Activated CD4-positive, alpha-beta T cell treated with anti-CD3 and anti-CD28 coated beads for 4 hours (primary cell): ENCODE measurements around the gene CRKL.

ENCODE experiments used
- DNase-seq, 2 donors: peaks; one replicate each; pipeline ENCODE4 v3.0.0-alpha.2; 2020

Gene CRKL

GRCh38 chr22:20983081-20983771 is 66.0 kb downstream of the CRKL start:
- DNase-seq: no peak

- DNase-seq: no peak
Measured at GRCh38 chr22:20985720-20986119, 68.5 kb downstream of the CRKL start.

- DNase-seq: no peak
Measured at GRCh38 chr22:20986365-20986764, 69.2 kb downstream of the CRKL start.

DNA sequence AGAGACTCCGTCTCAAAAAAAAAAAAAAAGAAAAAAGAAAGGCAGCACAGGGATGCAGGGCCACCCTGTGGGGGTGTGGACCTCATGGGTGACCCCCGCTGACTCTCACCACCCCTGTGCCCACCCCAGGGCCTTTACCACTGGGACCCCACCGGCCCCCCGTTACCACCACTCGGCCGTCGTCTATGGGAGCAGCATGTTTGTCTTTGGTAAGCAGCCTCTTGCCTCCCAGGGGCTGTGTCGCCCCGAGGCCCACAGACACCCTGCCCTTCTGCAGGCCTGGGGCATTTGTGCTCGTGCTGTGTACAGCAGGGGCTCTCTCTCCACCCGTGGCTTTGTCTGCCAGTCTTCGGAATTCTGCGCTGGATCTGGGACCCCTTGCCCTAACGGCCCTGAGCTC is 70.2 kb downstream of the CRKL start:
- no peak for DNase-seq

DNA sequence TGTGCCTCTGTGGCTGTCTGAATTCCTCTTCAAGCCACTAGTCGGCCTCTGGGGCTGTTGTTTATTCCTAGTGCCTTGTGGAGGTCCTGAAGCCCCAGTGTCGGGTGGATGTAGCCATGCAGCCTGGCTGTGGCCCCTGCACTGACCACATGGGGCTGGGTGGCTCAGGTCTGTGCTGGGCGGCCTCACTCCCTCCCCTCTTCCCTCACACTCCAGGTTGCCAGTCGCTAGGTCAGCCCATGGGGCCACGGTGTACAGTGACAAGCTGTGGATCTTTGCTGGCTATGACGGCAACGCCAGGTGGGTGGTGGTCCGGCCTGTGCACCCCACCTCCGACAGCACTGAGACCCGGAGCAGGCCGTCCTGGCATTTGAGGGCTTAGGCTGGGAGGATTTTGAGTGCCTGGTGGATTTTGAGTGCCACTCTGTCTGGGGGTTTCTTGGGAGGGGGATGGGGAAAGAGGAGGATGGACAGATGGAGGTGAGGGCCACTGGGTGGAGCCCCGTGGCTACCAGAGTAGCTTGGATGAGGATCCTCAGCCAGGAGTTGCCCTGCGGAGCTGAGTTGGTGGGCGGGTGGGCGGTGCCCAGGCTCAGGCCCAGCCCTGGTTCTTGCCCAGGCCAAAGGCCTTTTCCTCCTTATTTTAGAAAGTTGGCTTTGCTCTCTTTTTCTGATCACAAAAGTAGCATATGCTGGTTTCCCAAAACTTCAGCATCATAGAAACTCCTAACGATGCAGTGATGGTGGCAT is 71.5 kb downstream of the CRKL start:
- DNase-seq: no peak

- DNase-seq: no peak
Measured at GRCh38 chr22:20989323-20990138, 72.3 kb downstream of the CRKL start.

DNA sequence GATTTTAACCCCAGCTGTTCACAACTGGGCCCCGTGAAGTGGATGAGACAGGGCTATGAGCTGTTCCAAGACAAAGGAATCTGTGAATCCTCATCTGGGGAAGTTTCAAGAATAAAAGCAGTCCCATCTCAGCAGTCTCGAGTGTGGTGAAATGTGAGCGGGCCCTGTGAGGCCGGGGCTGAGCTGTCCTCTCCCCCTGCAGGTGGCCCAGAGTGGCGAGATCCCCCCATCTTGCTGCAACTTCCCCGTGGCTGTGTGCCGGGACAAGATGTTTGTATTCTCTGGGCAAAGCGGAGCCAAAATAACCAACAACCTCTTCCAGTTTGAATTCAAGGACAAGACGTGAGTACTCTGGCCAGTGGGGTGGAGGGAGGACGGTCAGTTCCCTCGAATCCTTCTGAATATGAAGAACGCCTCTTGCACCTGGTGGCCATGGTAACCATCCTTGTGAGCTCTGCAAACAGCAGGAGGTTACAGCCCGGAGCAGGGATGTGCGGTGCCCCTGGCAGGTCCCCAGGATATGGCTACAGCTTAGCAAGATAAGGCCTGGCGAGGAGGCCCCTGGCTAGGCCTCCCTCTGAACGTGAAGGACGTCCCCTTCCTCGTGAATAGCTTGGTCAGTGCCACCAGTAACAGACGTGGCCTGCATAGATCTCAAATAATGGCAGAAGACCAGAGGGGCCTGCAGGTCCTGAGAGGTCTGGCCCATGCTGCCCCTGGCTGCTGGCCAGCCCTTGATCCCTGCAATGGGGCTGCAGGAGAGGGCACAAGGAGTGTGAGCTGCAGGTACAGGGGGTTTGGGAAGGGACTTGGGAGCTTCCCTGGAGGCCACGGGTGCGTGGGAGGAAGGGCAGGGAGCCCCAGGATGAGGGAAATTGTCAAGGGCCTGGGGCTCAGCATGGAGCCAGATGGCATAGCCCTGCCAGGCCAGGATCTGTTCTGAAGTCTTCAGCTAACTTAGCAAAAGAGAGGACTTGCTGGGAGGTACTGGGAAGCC is 73.3 kb downstream of the CRKL start:
- no peak for DNase-seq

GRCh38 chr22:20991252-20992055 is 74.2 kb downstream of the CRKL start:
- DNase-seq: no peak

GRCh38 chr22:20992056-20992442 is 74.8 kb downstream of the CRKL start:
- DNase-seq: no peak

DNA sequence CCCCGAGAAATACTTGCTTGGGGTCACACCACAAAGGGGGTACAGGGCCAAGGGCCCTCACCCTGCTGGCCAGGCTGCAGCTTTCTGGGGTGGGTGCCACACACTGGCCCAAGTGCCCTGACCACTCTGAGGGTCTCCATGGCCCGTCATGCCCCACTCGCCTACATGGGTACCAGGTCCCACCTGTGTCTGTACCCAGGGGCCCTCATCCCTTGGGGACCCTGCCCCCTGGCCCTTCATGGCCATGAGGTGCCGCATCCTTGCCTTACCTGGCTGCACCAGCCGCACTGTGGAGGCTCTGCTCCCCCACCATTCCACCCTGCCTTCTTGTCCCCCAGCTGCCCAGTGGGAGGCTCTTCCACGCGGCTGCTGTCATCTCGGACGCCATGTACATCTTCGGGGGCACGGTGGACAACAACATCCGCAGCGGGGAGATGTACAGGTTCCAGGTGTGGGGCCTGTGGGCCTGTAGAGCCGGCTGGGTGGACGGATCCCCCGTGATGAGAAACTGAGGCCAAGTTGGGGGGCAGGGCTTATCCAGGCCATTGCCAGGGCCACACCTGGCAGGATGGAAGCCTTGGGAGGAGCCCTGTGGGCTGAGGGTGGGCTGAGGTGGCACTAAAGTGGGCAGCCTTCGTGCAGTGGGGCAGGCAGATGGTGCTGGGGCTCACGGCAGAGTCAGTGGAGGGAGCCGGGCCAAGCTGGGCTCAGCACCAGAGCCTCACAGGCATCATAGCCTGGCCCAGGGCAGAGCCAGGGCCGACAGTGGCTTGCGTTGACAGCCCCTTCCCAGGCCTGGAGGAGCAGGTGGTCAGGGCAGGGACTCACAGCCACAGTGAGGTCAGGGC is 75.5 kb downstream of the CRKL start:
- DNase-seq: no peak

GRCh38 chr22:20993304-20994127 is 76.3 kb downstream of the CRKL start:
- no peak for DNase-seq

DNA sequence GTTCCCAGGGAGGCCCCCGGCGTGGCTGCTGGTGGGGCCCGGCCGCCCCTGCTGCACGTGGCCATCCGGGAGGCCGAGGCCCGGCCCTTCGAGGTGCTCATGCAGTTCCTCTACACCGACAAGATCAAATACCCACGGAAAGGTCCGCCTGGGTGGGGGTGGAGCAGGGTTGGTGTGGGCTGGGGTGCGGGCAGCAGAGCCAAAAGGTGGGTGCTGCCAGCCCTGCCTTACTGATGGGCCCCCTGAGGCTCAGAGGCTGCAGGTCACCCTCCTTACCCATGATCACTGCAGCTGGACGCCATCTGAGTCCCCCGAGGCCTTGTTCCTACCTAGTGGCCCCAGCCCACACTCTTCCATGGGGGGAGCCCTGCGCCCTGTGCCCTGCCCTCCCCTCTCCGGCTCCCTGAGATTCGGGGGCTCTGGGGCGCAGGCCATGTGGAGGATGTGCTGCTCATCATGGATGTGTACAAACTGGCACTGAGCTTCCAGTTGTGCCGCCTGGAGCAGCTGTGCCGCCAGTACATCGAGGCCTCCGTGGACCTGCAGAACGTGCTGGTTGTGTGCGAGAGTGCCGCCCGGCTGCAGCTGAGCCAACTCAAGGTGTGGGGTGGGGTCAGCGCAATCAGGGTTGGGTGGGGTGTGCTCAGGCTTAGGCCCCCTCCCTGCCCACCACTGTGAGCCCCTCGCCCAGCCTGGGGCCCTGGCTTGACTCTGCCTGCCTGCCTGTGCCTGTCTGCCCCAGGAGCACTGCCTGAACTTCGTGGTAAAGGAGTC is 77.1 kb downstream of the CRKL start:
- no peak for DNase-seq

- DNase-seq: no peak
Measured at GRCh38 chr22:20994902-20995241, 77.7 kb downstream of the CRKL start.

DNA sequence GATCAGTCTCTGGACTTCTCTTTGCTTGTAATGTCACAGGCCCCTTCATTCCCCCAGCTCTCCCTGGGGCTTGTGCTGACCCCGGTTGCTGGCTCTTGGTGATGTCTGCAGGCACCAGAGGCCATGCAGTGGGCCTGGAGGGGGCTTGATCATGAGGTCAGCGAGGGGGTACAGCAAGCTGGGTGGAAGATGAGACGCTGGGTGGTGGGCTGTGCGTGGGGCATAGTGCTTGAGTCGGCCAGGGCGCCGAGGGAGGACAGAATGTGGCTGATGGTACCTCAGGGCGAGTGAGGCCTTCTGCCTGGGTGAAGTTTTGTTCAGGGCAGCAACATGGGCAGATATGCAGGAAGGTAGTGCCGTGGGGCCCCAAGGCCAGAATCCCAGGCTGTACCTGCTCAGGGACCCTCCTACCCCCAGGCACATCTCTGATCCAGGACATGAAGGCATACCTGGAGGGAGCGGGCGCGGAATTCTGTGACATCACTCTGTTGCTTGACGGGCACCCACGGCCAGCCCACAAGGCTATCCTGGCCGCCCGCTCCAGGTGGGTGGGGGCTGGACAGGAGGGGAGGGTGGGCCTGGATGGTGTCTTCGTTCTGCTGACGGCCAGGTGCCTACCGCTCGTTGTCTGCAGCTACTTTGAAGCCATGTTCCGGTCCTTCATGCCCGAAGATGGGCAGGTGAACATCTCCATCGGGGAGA is 78.3 kb downstream of the CRKL start:
- no peak for DNase-seq

GRCh38 chr22:20996031-20996410 is 78.8 kb downstream of the CRKL start:
- no peak for DNase-seq

GRCh38 chr22:20996598-20997535 is 79.7 kb downstream of the CRKL start:
- DNase-seq: no peak
